Natural killer cell (primary cell): ENCODE data around the gene SCARB1. TPM values are rescaled to one million over a fixed set of nuclear protein-coding genes. Genes with fewer than 3 reads are reported as not detected.
A peak's percentile ranks its signal among the peaks of the same experiment; 100 is the strongest.

Experiments
- ATAC-seq, 3 donors: fragments of 150-1000 bp in 2 of 3; fragments of 200-7000 bp in 1 of 3; cut with Tn5 transposase; 1 replicate in 1 of 3; 2 replicates in 2 of 3; pipeline ENCODE4 v1.10.0; 2021; ENCODE audit warnings: mild to moderate bottlenecking in 2 of 3, moderate library complexity in 2 of 3
- DNase-seq, 2 donors: peaks; one replicate each; pipeline versions ENCODE4 v3.0.0 to v3.0.0-alpha.2; 2013 to 2021; ENCODE audit warnings: mixed read lengths in 1 of 2
- H3K27ac ChIP-seq: one replicate; pipeline ENCODE4 v1.5.1; 2013; ENCODE audit warnings: mild to moderate bottlenecking, low read length
- H3K27me3 ChIP-seq: one replicate; pipeline ENCODE4 v1.6.1; 2013; ENCODE audit warnings: low read length; ENCODE audit not compliant: control insufficient read depth, insufficient read depth
- H3K36me3 ChIP-seq: one replicate; pipeline ENCODE4 v1.6.1; 2013; ENCODE audit warnings: low read length; ENCODE audit not compliant: control insufficient read depth, insufficient read depth
- H3K4me1 ChIP-seq: one replicate; pipeline ENCODE4 v1.6.1; 2013; ENCODE audit warnings: low read length; ENCODE audit not compliant: control insufficient read depth, insufficient read depth
- H3K4me3 ChIP-seq: one replicate; pipeline ENCODE4 v1.5.1; 2013; ENCODE audit warnings: low read length
- H3K9me3 ChIP-seq: one replicate; pipeline ENCODE4 v1.6.1; 2013; ENCODE audit warnings: low read length; ENCODE audit not compliant: control insufficient read depth, insufficient read depth
- H3K27ac Mint-ChIP-seq, 2 donors: one replicate each; pipeline ENCODE4 v1.8.0; 2022; ENCODE audit warnings: mild to moderate bottlenecking in 2 of 2, mixed read lengths in 2 of 2, moderate library complexity in 1 of 2
- H3K27me3 Mint-ChIP-seq, 2 donors: one replicate each; pipeline ENCODE4 v1.8.0; 2022; ENCODE audit warnings: low read depth in 2 of 2, mixed read lengths in 2 of 2
- H3K36me3 Mint-ChIP-seq: one replicate; pipeline ENCODE4 v1.8.0; 2022; ENCODE audit warnings: mixed read lengths
- H3K4me1 Mint-ChIP-seq, 2 donors: one replicate each; pipeline ENCODE4 v1.8.0; 2022; ENCODE audit warnings: mixed read lengths in 2 of 2
- H3K4me3 Mint-ChIP-seq: one replicate; pipeline ENCODE4 v1.8.0; 2022; ENCODE audit warnings: mild to moderate bottlenecking, moderate library complexity, mixed read lengths
- H3K9me3 Mint-ChIP-seq, 2 donors: one replicate each; pipeline ENCODE4 v1.8.0; 2022; ENCODE audit warnings: mixed read lengths in 2 of 2
- CTCF ChIP-seq: fragments of 200-600 bp; IDR thresholded peaks from one replicate; pipeline ENCODE4 v1.8.0; 2022; ENCODE audit warnings: antibody characterized with exemption
- WGBS: methylation state at CpG from one replicate; pipeline ENCODE4 v1.1.7; 2013; ENCODE audit warnings: missing lambda C conversion rate; ENCODE audit not compliant: insufficient coverage; 5-methylcytosine and 5-hydroxymethylcytosine counted together
- intact Hi-C: fragments of 100-400 bp; cut with micrococcal nuclease; formaldehyde crosslinking; loops from one replicate; pipeline ENCODE4 v1.14.2; 2022
- total RNA-seq, 4 donors: library from RNA; stranded (reverse); fragments of 120-200 nt in 1 of 4; gene quantifications; one replicate each; pipeline versions ENCODE4 v1.2.3 to v1.2.4, GENCODE V29; 2013 to 2022

SCARB1 gene
- total RNA-seq, 3 donors from 2014 or later (not counting 1 experiment from before 2014, with no cell fraction given) = 1.1 to 2.7 (median 1.3) TPM

- Mint-ChIP-seq H3K27me3 (peaks cover 49 to 51% of the 10 kb centered on the region in 2 donors), H3K36me3 (no peaks in the 10 kb centered on the region), H3K4me1 (peaks cover 27% of the 10 kb centered on the region in 2 donors), H3K27ac (peak overlapping the region in 1 of 2 donors; percentile 16), H3K9me3 (peaks cover 0 to 2% of the 10 kb centered on the region in 2 donors), H3K4me3 (no peak overlapping the region)
- DNase-seq (no peak), ATAC-seq (no peak)
- peaks cover 54% of the 10 kb centered on the region for H3K4me1 ChIP-seq
- no peaks in the 10 kb centered on the region for H3K36me3 ChIP-seq
- no peak overlapping the region for H3K27ac ChIP-seq
- peaks cover 26% of the 10 kb centered on the region for H3K27me3 ChIP-seq
- no peak for TF ChIP-seq CTCF
- H3K9me3 ChIP-seq = peaks cover 22% of the 10 kb centered on the region
- no peak overlapping the region for H3K4me3 ChIP-seq
- 59% methylated on average over 13 of the region's 13 CpGs for WGBS
- intact Hi-C loops = no loop called here
These were observed 100.7 kb downstream of the SCARB1 start for GRCh38 chr12:124762791-124763593.

GRCh38 chr12:124762384-124762783, 101.3 kb downstream of the SCARB1 start:
- H3K4me3 Mint-ChIP-seq = no peak overlapping the region
- Histone ChIP-seq H3K4me3 (no peak overlapping the region), H3K9me3 (peaks cover 22% of the 10 kb centered on the region), H3K27ac (no peak overlapping the region), H3K4me1 (peaks cover 58% of the 10 kb centered on the region), H3K36me3 (no peaks in the 10 kb centered on the region), H3K27me3 (peaks cover 32% of the 10 kb centered on the region)
- ATAC-seq (no peak), DNase-seq (no peak)
- no peak for TF ChIP-seq CTCF
- peaks cover 25 to 30% of the 10 kb centered on the region in 2 donors for H3K4me1 Mint-ChIP-seq
- intact Hi-C loops = no loop called here
- H3K27me3 Mint-ChIP-seq = peaks cover 54 to 57% of the 10 kb centered on the region in 2 donors
- H3K27ac Mint-ChIP-seq = no peak overlapping the region
- 86% methylated on average over 8 of the region's 8 CpGs for WGBS
- peaks cover 0 to 2% of the 10 kb centered on the region in 2 donors for H3K9me3 Mint-ChIP-seq
- no peaks in the 10 kb centered on the region for H3K36me3 Mint-ChIP-seq

- ATAC-seq (no peak), DNase-seq (no peak)
- intact Hi-C loops = no loop called here
- 29% methylated on average over 4 of the region's 4 CpGs for WGBS
- no peak overlapping the region for H3K27ac ChIP-seq
- Mint-ChIP-seq H3K4me3 (no peak overlapping the region), H3K27me3 (peaks cover 53 to 57% of the 10 kb centered on the region in 2 donors), H3K36me3 (no peaks in the 10 kb centered on the region), H3K9me3 (peaks cover 0 to 2% of the 10 kb centered on the region in 2 donors), H3K27ac (no peak overlapping the region), H3K4me1 (peaks cover 20 to 30% of the 10 kb centered on the region in 2 donors)
- no peak for TF ChIP-seq CTCF
- H3K4me3 ChIP-seq = no peak overlapping the region
- peaks cover 58% of the 10 kb centered on the region for H3K4me1 ChIP-seq
- no peaks in the 10 kb centered on the region for H3K36me3 ChIP-seq
- H3K27me3 ChIP-seq = peaks cover 35% of the 10 kb centered on the region
- peaks cover 25% of the 10 kb centered on the region for H3K9me3 ChIP-seq
These were observed 101.8 kb downstream of the SCARB1 start for GRCh38 chr12:124761871-124762270.
